Fibroblast of lung (primary cell): ENCODE measurements around the gene MEGF8. TPM values are rescaled to one million over a fixed set of nuclear protein-coding genes. Genes with fewer than 3 reads are reported as not detected.

Source experiments
- DNase-seq, 2 donors: peaks; one replicate each; pipeline versions ENCODE4 v3.0.0 to v3.0.0-alpha.2; 2010; ENCODE audit warnings: low read depth in 2 of 2
- H2AFZ ChIP-seq: 2 replicates; pipeline ENCODE4 v1.5.1; 2012; ENCODE audit warnings: low read length, control low read depth, inconsistent platforms
- H3K27ac ChIP-seq: 2 replicates; pipeline ENCODE4 v1.5.1; 2011; ENCODE audit warnings: low read length, control low read depth; ENCODE audit not compliant: insufficient read depth
- H3K27me3 ChIP-seq: 2 replicates; pipeline ENCODE4 v1.5.1; 2011; ENCODE audit warnings: mild to moderate bottlenecking, low read length; ENCODE audit not compliant: control insufficient read depth, insufficient read depth
- H3K36me3 ChIP-seq: 2 replicates; pipeline ENCODE4 v1.5.1; 2011; ENCODE audit warnings: low read length; ENCODE audit not compliant: control insufficient read depth, insufficient read depth
- H3K4me1 ChIP-seq: 2 replicates; pipeline ENCODE4 v1.5.1; 2011; ENCODE audit warnings: low read length; ENCODE audit not compliant: control insufficient read depth, insufficient read depth; ENCODE audit errors: extremely low read depth
- H3K4me2 ChIP-seq: 2 replicates; pipeline ENCODE4 v1.5.1; 2011; ENCODE audit warnings: low read length, control low read depth; ENCODE audit not compliant: insufficient read depth; ENCODE audit errors: extremely low read depth
- H3K4me3 ChIP-seq, 4 experiments: fragments of 200-600 bp in 1 of 4; sonication (generic) in 1 of 4; replicated peaks in 1 of 4; 2 replicates each; pipeline ENCODE4 v1.5.1; 2011 to 2016; ENCODE audit warnings: low read length in 4 of 4, low read depth in 3 of 4, mild to moderate bottlenecking in 3 of 4, control low read depth in 2 of 4, inconsistent platforms in 1 of 4, mixed read lengths in 1 of 4; ENCODE audit not compliant: insufficient read depth in 1 of 4; ENCODE audit errors: control extremely low read depth in 1 of 4
- H3K79me2 ChIP-seq: 2 replicates; pipeline ENCODE4 v1.5.1; 2012; ENCODE audit warnings: mild to moderate bottlenecking, low read length, inconsistent platforms; ENCODE audit not compliant: control insufficient read depth, insufficient read depth
- H3K9ac ChIP-seq: 2 replicates; pipeline ENCODE4 v1.5.1; 2011; ENCODE audit warnings: mild to moderate bottlenecking, low read length, control low read depth; ENCODE audit not compliant: insufficient read depth
- H3K9me3 ChIP-seq: 2 replicates; pipeline ENCODE4 v1.5.1; 2012; ENCODE audit warnings: low read depth, low read length; ENCODE audit not compliant: control insufficient read depth, insufficient read depth
- H4K20me1 ChIP-seq: 2 replicates; pipeline ENCODE4 v1.5.1; 2011; ENCODE audit warnings: low read length; ENCODE audit not compliant: control insufficient read depth, insufficient read depth; ENCODE audit errors: extremely low read depth
- CTCF ChIP-seq, 2 donors: IDR thresholded peaks in 1 of 2; conservative IDR thresholded peaks in 1 of 2; 1 replicate in 1 of 2; 2 replicates in 1 of 2; pipeline ENCODE4 v1.5.1; 2011 to 2012; ENCODE audit warnings: low read length in 2 of 2, control low read depth in 1 of 2, inconsistent platforms in 1 of 2, low read depth in 1 of 2, mild to moderate bottlenecking in 1 of 2
- EZH2 ChIP-seq: IDR thresholded peaks from 2 replicates; pipeline ENCODE4 v1.5.1; 2012; ENCODE audit warnings: low read length, control low read depth, mild to moderate bottlenecking; ENCODE audit errors: missing control alignments
- polyA plus RNA-seq, 2 donors: library from polyadenylated mRNA; depleted of rRNA in 1 of 2; stranded (reverse) in 1 of 2; unstranded in 1 of 2; fragments of >200 nt; gene quantifications; 2 replicates each; pipeline ENCODE4 v1.2.1, GENCODE V29; 2011 to 2012; ENCODE audit warnings: missing spikeins in 1 of 2
- total RNA-seq: library from RNA; depleted of rRNA; stranded (reverse); fragments of >200 nt; gene quantifications from 2 replicates; pipeline ENCODE4 v1.2.1, GENCODE V29; 2014

Gene MEGF8
- total and polyA plus RNA-seq, 2 donors (not counting 1 experiment from before 2014, with no cell fraction given), result 9.3 to 27.6 TPM

- no peak for TF ChIP-seq EZH2
- Histone ChIP-seq H3K4me1 (no peaks in the 10 kb centered on the region), H3K27ac (no peak overlapping the region), H3K4me3 (no peak overlapping the region), H3K9me3 (no peaks in the 10 kb centered on the region), H3K79me2 (no peaks in the 10 kb centered on the region), H3K9ac (no peak overlapping the region), H2AFZ (no peak overlapping the region), H3K36me3 (no peaks in the 10 kb centered on the region), H3K4me2 (no peak overlapping the region), H3K27me3 (no peaks in the 10 kb centered on the region), H4K20me1 (no peaks in the 10 kb centered on the region)
- DNase-seq, result no peak
These were observed 37.5 kb downstream of the MEGF8 start for GRCh38 chr19:42362891-42363440.

GRCh38 chr19:42363614-42364346 is 38.3 kb downstream of the MEGF8 start:
- no peak overlapping the region for H3K9ac ChIP-seq
- no peak for TF ChIP-seq CTCF (conservative IDR thresholded peaks at IDR 0.05 in 1 of 2, IDR thresholded peaks at IDR 0.05 in 1 of 2; ENCODE audit: low read depth in 1 of 2, low read length in 2 of 2)
- TF ChIP-seq EZH2, result no peak
- H3K4me1 ChIP-seq, result no peaks in the 10 kb centered on the region
- H3K27me3 ChIP-seq, result no peaks in the 10 kb centered on the region
- no peak overlapping the region for H3K27ac ChIP-seq
- DNase-seq, result no peak
- H3K36me3 ChIP-seq, result no peaks in the 10 kb centered on the region
- no peaks in the 10 kb centered on the region for H3K79me2 ChIP-seq
- H3K4me3 ChIP-seq, result no peak overlapping the region
- no peaks in the 10 kb centered on the region for H3K9me3 ChIP-seq
- H3K4me2 ChIP-seq, result no peak overlapping the region
- no peaks in the 10 kb centered on the region for H4K20me1 ChIP-seq
- no peak overlapping the region for H2AFZ ChIP-seq

- Histone ChIP-seq H4K20me1 (no peaks in the 10 kb centered on the region), H3K27me3 (no peaks in the 10 kb centered on the region), H3K4me1 (no peaks in the 10 kb centered on the region), H3K9ac (no peak overlapping the region), H3K4me2 (no peak overlapping the region), H3K4me3 (no peak overlapping the region), H3K36me3 (no peaks in the 10 kb centered on the region), H3K27ac (no peak overlapping the region), H3K79me2 (no peaks in the 10 kb centered on the region), H3K9me3 (no peaks in the 10 kb centered on the region), H2AFZ (no peak overlapping the region)
- no peak for TF ChIP-seq EZH2
- no peak for TF ChIP-seq CTCF (conservative IDR thresholded peaks at IDR 0.05 in 1 of 2, IDR thresholded peaks at IDR 0.05 in 1 of 2; ENCODE audit: low read depth in 1 of 2, low read length in 2 of 2)
- no peak for DNase-seq
These were observed 41.2 kb downstream of the MEGF8 start for GRCh38 chr19:42366673-42367072.
